HepG2 (cell line): ENCODE data around the gene TMEM209. TPM values are rescaled to one million over a fixed set of nuclear protein-coding genes. Genes with fewer than 3 reads are reported as not detected.

Experiments
- ATAC-seq: fragments of 200-7000 bp; cut with Tn5 transposase; 3 replicates; pipeline ENCODE4 v1.9.1; 2020; ENCODE audit warnings: mild to moderate bottlenecking, moderate library complexity
- BruUV-seq: library from RNA; stranded (reverse); fragments of 400-500 nt; replicated peaks from 2 replicates; lab custom pipeline; 2021; lab: Mats Ljungman, UMichigan
- CTCF ChIA-PET: fragments of 300-600 bp; formaldehyde crosslinking; extraction: SDS; loops from one replicate; lab custom pipeline; 2021; ENCODE audit warnings: low total read pairs, inconsistent platforms, low intra/inter-chr PET ratio; lab: Yijun Ruan, JAX
- POLR2A ChIA-PET: fragments of 350-600 bp; sonication (Branson Sonifier 250); formaldehyde crosslinking; loops from one replicate; lab custom pipeline; 2020; ENCODE audit warnings: antibody characterized with exemption, inconsistent platforms; lab: Yijun Ruan, JAX
- DNase-seq: peaks from one replicate; pipeline ENCODE4 v3.0.0-alpha.2; 2015; ENCODE audit warnings: low spot score
- FAIRE-seq: peaks from 3 replicates; lab custom pipeline; 2011; peaks lifted over from hg19 to GRCh38; lab: Jason Lieb, UNC
- H2AFZ ChIP-seq: one replicate; pipeline ENCODE4 v1.6.1; 2011; ENCODE audit warnings: low read length, inconsistent platforms
- H3K27ac ChIP-seq: fragments of 300-600 bp; 3 replicates; pipeline ENCODE4 v1.8.0; 2011; ENCODE audit warnings: mixed run types, mild to moderate bottlenecking, mixed read lengths, low read length, inconsistent platforms; ENCODE audit not compliant: insufficient read depth; ENCODE audit errors: extremely low read length
- H3K27me3 ChIP-seq, 2 experiments: fragments of 200-600 bp in 1 of 2; 2 replicates in 1 of 2; 3 replicates in 1 of 2; pipeline versions ENCODE4 v1.6.0 to v1.8.0; 2011; ENCODE audit warnings: low read length in 2 of 2, mild to moderate bottlenecking in 2 of 2, moderate library complexity in 2 of 2, inconsistent platforms in 1 of 2; ENCODE audit not compliant: insufficient read depth in 2 of 2, control insufficient read depth in 1 of 2
- H3K36me3 ChIP-seq, 2 experiments: fragments of 200-600 bp in 1 of 2; replicated peaks in 1 of 2; 2 replicates in 1 of 2; 3 replicates in 1 of 2; pipeline versions ENCODE4 v1.5.1 to v1.8.0; 2011; ENCODE audit warnings: low read length in 2 of 2, inconsistent platforms in 1 of 2; ENCODE audit not compliant: insufficient read depth in 2 of 2, control insufficient read depth in 1 of 2
- H3K4me1 ChIP-seq: 2 replicates; pipeline ENCODE4 v1.5.1; 2012; ENCODE audit warnings: low read length, inconsistent platforms; ENCODE audit not compliant: insufficient read depth
- H3K4me2 ChIP-seq: 2 replicates; pipeline ENCODE4 v1.6.0; 2011; ENCODE audit warnings: low read depth, low read length, inconsistent platforms
- H3K4me3 ChIP-seq, 3 experiments: fragments of 200-600 bp in 1 of 3; sonication (generic), shearing (Covaris generic) in 1 of 3; replicated peaks in 1 of 3; 2 replicates each; pipeline ENCODE4 v1.5.1; 2011 to 2016; ENCODE audit warnings: low read length in 3 of 3, inconsistent platforms in 2 of 3, low read depth in 2 of 3, mild to moderate bottlenecking in 2 of 3, control low read depth in 1 of 3, mixed read lengths in 1 of 3; ENCODE audit not compliant: insufficient read depth in 1 of 3
- H3K79me2 ChIP-seq: one replicate; pipeline ENCODE4 v1.6.1; 2011; ENCODE audit warnings: low read length, inconsistent platforms; ENCODE audit not compliant: insufficient read depth
- H3K9ac ChIP-seq: 2 replicates; pipeline ENCODE4 v1.6.0; 2011; ENCODE audit warnings: mild to moderate bottlenecking, low read depth, low read length, inconsistent platforms; ENCODE audit not compliant: insufficient read depth
- H3K9me3 ChIP-seq: 2 replicates; pipeline ENCODE4 v1.5.1; 2012; ENCODE audit warnings: mild to moderate bottlenecking, low read length
- H4K20me1 ChIP-seq: 2 replicates; pipeline ENCODE4 v1.6.0; 2011; ENCODE audit warnings: inconsistent platforms, mild to moderate bottlenecking, low read length, moderate library complexity; ENCODE audit not compliant: insufficient read depth
- BATF2 ChIP-seq: sonication (generic); formaldehyde crosslinking; IDR thresholded peaks from 2 replicates; pipeline ENCODE4 v1.8.0; 2022; ENCODE audit warnings: mild to moderate bottlenecking, missing genetic modification reagents, moderate library complexity
- DDIT3 ChIP-seq: sonication (generic); formaldehyde crosslinking; IDR thresholded peaks from 2 replicates; pipeline ENCODE4 v1.4.0; 2020; ENCODE audit warnings: mild to moderate bottlenecking, missing genetic modification reagents
- KLF11 ChIP-seq: IDR thresholded peaks from 2 replicates; pipeline ENCODE4 v1.6.1; 2016; ENCODE audit warnings: missing compliant biosample characterization
- RERE ChIP-seq: IDR thresholded peaks from 2 replicates; pipeline ENCODE4 v1.6.1; 2016; ENCODE audit warnings: low read depth, missing genetic modification reagents, missing compliant biosample characterization
- ZFYVE20 ChIP-seq: sonication (generic); formaldehyde crosslinking; IDR thresholded peaks from 2 replicates; pipeline ENCODE4 v1.8.0; 2023; ENCODE audit warnings: low read depth, mild to moderate bottlenecking, moderate library complexity, missing genetic modification reagents, borderline replicate concordance
- ZHX2 ChIP-seq, 2 experiments: sonication (generic) in 1 of 2; formaldehyde crosslinking in 1 of 2; IDR thresholded peaks; 2 replicates each; pipeline versions ENCODE4 v1.6.1 to v1.9.0; 2014 to 2022; ENCODE audit warnings: antibody characterized with exemption in 1 of 2, borderline replicate concordance in 1 of 2, inconsistent platforms in 1 of 2, low read depth in 1 of 2, missing genetic modification reagents in 1 of 2
- ZNF543 ChIP-seq: sonication (generic); formaldehyde crosslinking; IDR thresholded peaks from 2 replicates; pipeline ENCODE4 v1.4.0; 2020; ENCODE audit warnings: mild to moderate bottlenecking, missing genetic modification reagents
- WGBS: methylation state at CpG from one replicate; pipeline ENCODE4 v1.1.6; 2017; ENCODE audit warnings: low lambda C conversion rate; 5-methylcytosine and 5-hydroxymethylcytosine counted together
- in situ Hi-C: cut with HindIII; loops from 2 replicates; pipeline ENCODE4 v1.10.0; 2017; ENCODE audit warnings: low pct_unique_long_range_greater_than_20kb; ENCODE audit not compliant: extremely low pct_ligation_motif_present
- intact Hi-C: fragments of 100-400 bp; cut with micrococcal nuclease; formaldehyde crosslinking; loops from one replicate; pipeline ENCODE4 v1.10.0; 2022; ENCODE audit not compliant: unreplicated experiment
- polyA plus RNA-seq, 8 experiments: library from polyadenylated mRNA; depleted of rRNA in 3 of 8; stranded (reverse) in 7 of 8; unstranded in 1 of 8; fragments of >200 nt; fragmentation: Illumina TruSeq in 4 of 8; extraction: Trizol in 4 of 8; gene quantifications; 2 replicates each; pipeline versions ENCODE4 v1.2.1 to v1.2.3, GENCODE V29; 2011 to 2016; ENCODE audit warnings: low read depth in 4 of 8, missing spikeins in 1 of 8, mixed read lengths in 1 of 8; ENCODE audit not compliant: insufficient read depth in 1 of 8
- total RNA-seq, 5 experiments: library from RNA; depleted of rRNA; stranded (reverse); fragments of >200 nt; fragmentation: Illumina TruSeq; extraction: Trizol; gene quantifications; 2 replicates each; pipeline ENCODE4 v1.2.3, GENCODE V29; 2016; ENCODE audit warnings: low read depth in 1 of 5

Gene TMEM209
- total and polyA plus RNA-seq, 2 of the 13 experiments (the other 11 are each of a cell fraction or from before 2014, with no cell fraction given): 14.5 to 15.6 TPM

- no peak for TF ChIP-seq DDIT3 (CRISPR knock-in tag)
- no peak for TF ChIP-seq ZHX2 (IDR thresholded peaks at IDR 0.05; ENCODE audit: low read depth)
- no peak for TF ChIP-seq ZHX2 (CRISPR knock-in tag; IDR thresholded peaks at IDR 0.05; ENCODE audit: borderline replicate concordance)
- no peak for TF ChIP-seq ZNF543 (CRISPR knock-in tag)
- no peak for TF ChIP-seq KLF11 (CRISPR knock-in tag)
- TF ChIP-seq ZFYVE20: no peak
- TF ChIP-seq BATF2 (CRISPR knock-in tag): no peak
- no peak for TF ChIP-seq RERE (CRISPR knock-in tag)
- ChIA-PET CTCF (no interaction called here), POLR2A (no interaction called here)
- ATAC-seq (no peak), FAIRE-seq (no peak), DNase-seq (no peak)
- 98% methylated on average over 4 of the region's 4 CpGs for WGBS
- Histone ChIP-seq H2AFZ (no peak overlapping the region), H3K27me3 (no peaks in the 10 kb centered on the region), H3K27ac (no peak overlapping the region), H3K4me2 (no peak overlapping the region), H3K4me3 (no peak overlapping the region), H3K79me2 (no peaks in the 10 kb centered on the region), H3K9me3 (no peaks in the 10 kb centered on the region), H3K36me3 (peaks cover 7 to 19% of the 10 kb centered on the region in 2 experiments), H3K4me1 (peaks cover 10% of the 10 kb centered on the region), H4K20me1 (no peaks in the 10 kb centered on the region), H3K9ac (no peak overlapping the region)
- no TSS peak for BruUV-seq
- in situ Hi-C loops (no loop called here), intact Hi-C loops (no loop called here)
These were observed 86.4 kb downstream of the TMEM209 start for GRCh38 chr7:130118801-130119200.
